SK-N-SH (cell line): ENCODE data around the gene SLC25A18. TPM values are rescaled to one million over a fixed set of nuclear protein-coding genes. Genes with fewer than 3 reads are reported as not detected.
A peak's percentile ranks its signal among the peaks of the same experiment; 100 is the strongest.

Experiments used
- CTCF ChIA-PET: fragments of 300-600, 350-600 bp; formaldehyde crosslinking; extraction: SDS; loops from one replicate; lab custom pipeline; 2021; lab: Yijun Ruan, JAX
- POLR2A ChIA-PET: fragments of 350-600 bp; sonication (Branson Sonifier 250); formaldehyde crosslinking; extraction: SDS; loops from one replicate; lab custom pipeline; 2020; ENCODE audit warnings: antibody characterized with exemption, inconsistent platforms; lab: Yijun Ruan, JAX
- DNase-seq: peaks from one replicate; pipeline ENCODE4 v3.0.0; 2012
- H2AFZ ChIP-seq: fragments of 200-600 bp; sonication (generic); 2 replicates; pipeline ENCODE4 v1.8.1; 2016; ENCODE audit warnings: antibody characterized with exemption, mild to moderate bottlenecking, low read depth
- H3F3A ChIP-seq: fragments of 200-600 bp; sonication (generic); replicated peaks from 2 replicates; pipeline ENCODE3; 2016; ENCODE audit warnings: antibody characterized with exemption, mild to moderate bottlenecking; ENCODE audit not compliant: insufficient read depth
- H3K27ac ChIP-seq, 2 experiments: fragments of 200-500 bp in 1 of 2; fragments of 200-600 bp in 1 of 2; sonication (Bioruptor generic) in 1 of 2; sonication (generic), shearing (Covaris generic) in 1 of 2; 2 replicates each; pipeline versions ENCODE4 v1.5.1 to v1.6.1; 2014 to 2016; ENCODE audit warnings: low read depth in 2 of 2, inconsistent platforms in 1 of 2, low read length in 1 of 2, mild to moderate bottlenecking in 1 of 2, mixed read lengths in 1 of 2
- H3K27me3 ChIP-seq: fragments of 200-600 bp; sonication (generic), shearing (Covaris generic); 2 replicates; pipeline ENCODE4 v1.6.1; 2016; ENCODE audit warnings: mixed run types; ENCODE audit not compliant: insufficient read depth
- H3K36me3 ChIP-seq, 2 experiments: fragments of 200-500 bp in 1 of 2; fragments of 200-600 bp in 1 of 2; sonication (Bioruptor generic) in 1 of 2; sonication (generic) in 1 of 2; replicated peaks in 1 of 2; 2 replicates each; pipeline versions ENCODE3 to v1.5.1; 2014 to 2016; ENCODE audit warnings: low read length in 1 of 2, mild to moderate bottlenecking in 1 of 2; ENCODE audit not compliant: insufficient read depth in 2 of 2, control insufficient read depth in 1 of 2
- H3K4me1 ChIP-seq, 2 experiments: fragments of 200-500 bp in 1 of 2; fragments of 200-600 bp in 1 of 2; sonication (Bioruptor generic) in 1 of 2; sonication (generic), shearing (Covaris generic) in 1 of 2; 2 replicates each; pipeline versions ENCODE4 v1.5.1 to v1.6.1; 2014 to 2016; ENCODE audit warnings: low read depth in 1 of 2, low read length in 1 of 2, mixed run types in 1 of 2; ENCODE audit not compliant: insufficient read depth in 2 of 2, control insufficient read depth in 1 of 2
- H3K4me2 ChIP-seq: fragments of 200-600 bp; sonication (generic), shearing (Covaris generic); 2 replicates; pipeline ENCODE4 v1.6.1; 2017; ENCODE audit warnings: mixed run types
- H3K4me3 ChIP-seq, 2 experiments: fragments of 200-500 bp in 1 of 2; fragments of 200-600 bp in 1 of 2; sonication (Bioruptor generic) in 1 of 2; sonication (generic), shearing (Covaris generic) in 1 of 2; 2 replicates each; pipeline versions ENCODE4 v1.5.1 to v1.8.1; 2014 to 2016; ENCODE audit warnings: low read depth in 2 of 2, inconsistent platforms in 1 of 2, low read length in 1 of 2, mild to moderate bottlenecking in 1 of 2, mixed read lengths in 1 of 2, moderate library complexity in 1 of 2
- H3K79me2 ChIP-seq: fragments of 200-600 bp; sonication (generic); 2 replicates; pipeline ENCODE4 v1.8.1; 2017; ENCODE audit warnings: mild to moderate bottlenecking; ENCODE audit not compliant: insufficient read depth
- H3K9ac ChIP-seq: fragments of 200-600 bp; sonication (generic); 2 replicates; pipeline ENCODE4 v1.6.1; 2017; ENCODE audit warnings: mixed run types
- H3K9me2 ChIP-seq: fragments of 200-600 bp; sonication (generic); 2 replicates; pipeline ENCODE4 v1.6.1; 2017; ENCODE audit warnings: mixed run types
- H3K9me3 ChIP-seq: fragments of 200-600 bp; sonication (generic); 2 replicates; pipeline ENCODE4 v1.6.1; 2017; ENCODE audit warnings: mixed run types, mild to moderate bottlenecking, moderate library complexity
- H4K20me1 ChIP-seq: fragments of 200-600 bp; sonication (generic); 2 replicates; pipeline ENCODE4 v1.6.1; 2017; ENCODE audit warnings: mild to moderate bottlenecking, mixed run types; ENCODE audit not compliant: insufficient read depth
- CHD2 ChIP-seq: fragments of 150-350 bp; IDR thresholded peaks from 2 replicates; pipeline ENCODE4 v1.6.1; 2018; ENCODE audit warnings: low read length; ENCODE audit not compliant: partially characterized antibody
- JUND ChIP-seq: IDR thresholded peaks from 2 replicates; pipeline ENCODE4 v1.4.0; 2012
- MXI1 ChIP-seq: IDR thresholded peaks from 2 replicates; pipeline ENCODE4 v1.6.1; 2012; ENCODE audit warnings: mild to moderate bottlenecking, low read depth, low read length, improper control_type of control experiment
- NFIC ChIP-seq: IDR thresholded peaks from 2 replicates; pipeline ENCODE4 v1.4.0; 2012; ENCODE audit warnings: borderline replicate concordance
- NRF1 ChIP-seq: IDR thresholded peaks from 2 replicates; pipeline ENCODE4 v1.6.1; 2012; ENCODE audit warnings: low read depth, mild to moderate bottlenecking, low read length
- RFX5 ChIP-seq: IDR thresholded peaks from 2 replicates; pipeline ENCODE4 v1.6.1; 2012; ENCODE audit warnings: mild to moderate bottlenecking, improper control_type of control experiment, low read length
- RXRA ChIP-seq: IDR thresholded peaks from 2 replicates; pipeline ENCODE4 v1.4.0; 2012; ENCODE audit warnings: low read depth, mild to moderate bottlenecking, borderline replicate concordance
- SIN3A ChIP-seq: IDR thresholded peaks from 2 replicates; pipeline ENCODE4 v1.6.1; 2012; ENCODE audit warnings: low read depth, mild to moderate bottlenecking, low read length, moderate library complexity, borderline replicate concordance
- SMC3 ChIP-seq: IDR thresholded peaks from 2 replicates; pipeline ENCODE4 v1.6.1; 2012; ENCODE audit warnings: low read depth, low read length, improper control_type of control experiment
- TEAD4 ChIP-seq: IDR thresholded peaks from 2 replicates; pipeline ENCODE4 v1.4.0; 2012; ENCODE audit warnings: mild to moderate bottlenecking, borderline replicate concordance; ENCODE audit not compliant: insufficient read depth
- WGBS: methylation state at CpG from one replicate; pipeline ENCODE4 v1.1.6; 2017; ENCODE audit warnings: low lambda C conversion rate; 5-methylcytosine and 5-hydroxymethylcytosine counted together
- polyA plus RNA-seq, 3 experiments: library from polyadenylated mRNA; depleted of rRNA; stranded (reverse); fragments of >200 nt; gene quantifications; 2 replicates each; pipeline ENCODE4 v1.2.3, GENCODE V29; 2012
- TF ChIP-seq, protein P1 (sequence below): IDR thresholded peaks from 2 replicates; pipeline ENCODE4 v1.4.0; 2012; ENCODE audit warnings: low read depth, borderline replicate concordance
- TF ChIP-seq, protein P2 (sequence below): IDR thresholded peaks from 2 replicates; pipeline ENCODE4 v1.4.0; 2012; ENCODE audit warnings: low read depth, borderline replicate concordance
- TF ChIP-seq, protein P3 (sequence below): IDR thresholded peaks from 2 replicates; pipeline ENCODE4 v1.6.1; 2012; ENCODE audit warnings: mild to moderate bottlenecking, low read depth, low read length, moderate library complexity

SLC25A18 gene
- polyA plus RNA-seq, 1 of the 3 experiments (the other 2 are of a cell fraction): 0.02 TPM

DNA sequence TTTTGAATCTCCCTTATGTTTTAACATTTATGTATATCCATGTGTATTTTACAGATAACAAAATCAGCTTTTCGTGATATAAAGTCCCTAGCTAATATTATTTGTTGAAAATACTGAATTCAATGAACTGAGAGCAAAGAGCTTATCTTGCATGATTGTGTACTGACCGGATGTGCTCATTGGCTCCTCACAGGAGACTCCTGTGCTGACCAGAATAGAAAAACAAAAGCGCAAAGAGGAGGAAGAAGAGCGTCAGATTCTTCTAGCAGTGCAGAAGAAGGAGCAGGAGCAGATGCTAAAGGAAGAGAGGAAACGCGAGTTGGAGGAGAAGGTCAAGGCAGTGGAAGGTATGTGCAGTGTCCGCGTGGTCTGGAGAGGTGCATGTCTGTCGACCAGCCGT, 39.4 kb upstream of the SLC25A18 start:
- Histone ChIP-seq H3K4me2 (no peak overlapping the region), H3K9me3 (no peaks in the 10 kb centered on the region), H3K36me3 (no peaks in the 10 kb centered on the region), H2AFZ (no peak overlapping the region), H3F3A (no peaks in the 10 kb centered on the region), H3K9me2 (no peaks in the 10 kb centered on the region), H3K27me3 (peaks cover 28% of the 10 kb centered on the region; the same call in 1 of the 2 replicates), H3K4me1 (peaks cover 0 to 2% of the 10 kb centered on the region in 2 experiments; a peak in 1 of 4 replicates), H3K4me3 (no peak overlapping the region), H3K9ac (no peak overlapping the region), H3K27ac (no peak overlapping the region), H3K79me2 (no peaks in the 10 kb centered on the region), H4K20me1 (no peaks in the 10 kb centered on the region)
- 32% methylated on average over 10 of the region's 10 CpGs for WGBS
- TF ChIP-seq JUND: no peak
- ChIA-PET CTCF (interaction anchor here (3.7 kb wide), 1 partner anchor 22 kb away, joined by 12 read pairs; no protein-coding TSS in a partner anchor), POLR2A (no interaction called here)
- no peak for DNase-seq

DNA sequence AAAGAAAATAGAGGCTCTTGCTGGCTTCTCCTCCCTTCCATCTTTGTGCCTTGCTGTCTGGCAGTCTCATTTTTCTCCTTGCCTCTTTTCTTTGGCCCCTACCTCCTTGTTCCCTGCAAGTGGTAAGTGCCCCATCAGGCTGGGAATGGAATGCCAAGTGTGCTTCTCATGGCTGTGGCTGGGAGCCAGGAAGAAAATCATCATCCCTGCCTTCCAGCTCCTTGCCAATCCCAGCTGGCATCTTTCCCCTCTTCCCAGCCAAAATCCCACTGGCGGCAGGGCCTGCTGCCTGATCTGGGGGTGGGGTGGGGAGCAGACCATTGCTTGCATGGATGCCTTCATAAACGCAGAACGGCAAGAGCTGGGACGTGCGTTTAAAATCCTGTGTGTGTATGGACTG, 27.0 kb upstream of the SLC25A18 start:
- Histone ChIP-seq H3K36me3 (no peaks in the 10 kb centered on the region), H3K79me2 (no peaks in the 10 kb centered on the region), H4K20me1 (no peaks in the 10 kb centered on the region), H3K4me1 (no peaks in the 10 kb centered on the region), H3K9ac (no peak overlapping the region), H3K9me3 (no peaks in the 10 kb centered on the region), H3K9me2 (no peaks in the 10 kb centered on the region), H2AFZ (0 out of 2 replicates have a peak overlapping the region, but pooled peaks have one; percentile 41), H3K4me2 (no peak overlapping the region; the same call in 1 of the 2 replicates), H3K4me3 (no peak overlapping the region), H3K27ac (no peak overlapping the region), H3K27me3 (peaks cover 6% of the 10 kb centered on the region; the same call in 1 of the 2 replicates), H3F3A (no peaks in the 10 kb centered on the region)
- ChIA-PET CTCF (interaction anchor here (1.8 to 2.3 kb wide), 2 partner anchors 18 to 365 kb away, joined by 6 to 9 read pairs; no protein-coding TSS in a partner anchor), POLR2A (no interaction called here)
- no peak for DNase-seq
- WGBS: 13% methylated on average over 5 of the region's 5 CpGs
- peak; percentile 44; the same call in 1 of the 2 replicates for TF ChIP-seq NFIC
- TF ChIP-seq, protein P1, sequence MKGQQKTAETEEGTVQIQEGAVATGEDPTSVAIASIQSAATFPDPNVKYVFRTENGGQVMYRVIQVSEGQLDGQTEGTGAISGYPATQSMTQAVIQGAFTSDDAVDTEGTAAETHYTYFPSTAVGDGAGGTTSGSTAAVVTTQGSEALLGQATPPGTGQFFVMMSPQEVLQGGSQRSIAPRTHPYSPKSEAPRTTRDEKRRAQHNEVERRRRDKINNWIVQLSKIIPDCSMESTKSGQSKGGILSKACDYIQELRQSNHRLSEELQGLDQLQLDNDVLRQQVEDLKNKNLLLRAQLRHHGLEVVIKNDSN: no peak
- no peak for TF ChIP-seq SMC3

DNA sequence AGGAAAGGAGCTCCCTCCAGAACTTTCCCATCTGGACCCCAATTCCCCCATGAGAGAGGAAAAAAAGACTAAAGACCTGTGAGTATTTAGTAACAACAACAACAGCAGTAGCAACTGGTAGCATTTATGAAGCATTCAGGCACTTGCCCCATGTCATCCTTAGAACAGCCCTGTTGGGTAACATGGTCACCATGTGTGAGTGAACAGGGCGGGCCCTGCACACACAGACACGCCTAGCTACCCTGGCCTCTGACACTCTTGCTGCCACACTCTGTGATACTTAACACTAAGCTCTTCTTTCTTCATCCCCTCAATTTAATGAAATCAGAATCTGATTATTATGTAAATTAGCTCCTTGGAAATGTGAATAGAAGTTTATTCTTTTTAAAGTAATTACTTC, 26.1 kb upstream of the SLC25A18 start:
- no peak overlapping the region for H3K27ac ChIP-seq
- no peaks in the 10 kb centered on the region for H4K20me1 ChIP-seq
- H3K79me2 ChIP-seq: no peaks in the 10 kb centered on the region
- H3K9me2 ChIP-seq: no peaks in the 10 kb centered on the region
- H3K4me3 ChIP-seq: no peak overlapping the region
- no peaks in the 10 kb centered on the region for H3K36me3 ChIP-seq
- H3K9ac ChIP-seq: no peak overlapping the region
- 100% methylated on average over 2 of the region's 2 CpGs for WGBS
- POLR2A ChIA-PET: no interaction called here
- no peaks in the 10 kb centered on the region for H3F3A ChIP-seq
- DNase-seq: no peak
- CTCF ChIA-PET: interaction anchor here (0.6 to 2.3 kb wide), 5 partner anchors 17 to 366 kb away, joined by 3 to 9 read pairs (median 6); no protein-coding TSS in a partner anchor
- H3K9me3 ChIP-seq: no peaks in the 10 kb centered on the region
- H2AFZ ChIP-seq: no peak overlapping the region
- H3K4me2 ChIP-seq: no peak overlapping the region
- H3K4me1 ChIP-seq: no peaks in the 10 kb centered on the region
- no peak for TF ChIP-seq SIN3A
- TF ChIP-seq JUND: no peak
- no peak for TF ChIP-seq RXRA
- TF ChIP-seq, protein P2, sequence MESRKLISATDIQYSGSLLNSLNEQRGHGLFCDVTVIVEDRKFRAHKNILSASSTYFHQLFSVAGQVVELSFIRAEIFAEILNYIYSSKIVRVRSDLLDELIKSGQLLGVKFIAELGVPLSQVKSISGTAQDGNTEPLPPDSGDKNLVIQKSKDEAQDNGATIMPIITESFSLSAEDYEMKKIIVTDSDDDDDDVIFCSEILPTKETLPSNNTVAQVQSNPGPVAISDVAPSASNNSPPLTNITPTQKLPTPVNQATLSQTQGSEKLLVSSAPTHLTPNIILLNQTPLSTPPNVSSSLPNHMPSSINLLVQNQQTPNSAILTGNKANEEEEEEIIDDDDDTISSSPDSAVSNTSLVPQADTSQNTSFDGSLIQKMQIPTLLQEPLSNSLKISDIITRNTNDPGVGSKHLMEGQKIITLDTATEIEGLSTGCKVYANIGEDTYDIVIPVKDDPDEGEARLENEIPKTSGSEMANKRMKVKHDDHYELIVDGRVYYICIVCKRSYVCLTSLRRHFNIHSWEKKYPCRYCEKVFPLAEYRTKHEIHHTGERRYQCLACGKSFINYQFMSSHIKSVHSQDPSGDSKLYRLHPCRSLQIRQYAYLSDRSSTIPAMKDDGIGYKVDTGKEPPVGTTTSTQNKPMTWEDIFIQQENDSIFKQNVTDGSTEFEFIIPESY: no peak
- no peak for TF ChIP-seq MXI1
- no peak for TF ChIP-seq TEAD4
- TF ChIP-seq CHD2: no peak
- TF ChIP-seq RFX5: no peak
- TF ChIP-seq NRF1: no peak
- TF ChIP-seq, protein P3, sequence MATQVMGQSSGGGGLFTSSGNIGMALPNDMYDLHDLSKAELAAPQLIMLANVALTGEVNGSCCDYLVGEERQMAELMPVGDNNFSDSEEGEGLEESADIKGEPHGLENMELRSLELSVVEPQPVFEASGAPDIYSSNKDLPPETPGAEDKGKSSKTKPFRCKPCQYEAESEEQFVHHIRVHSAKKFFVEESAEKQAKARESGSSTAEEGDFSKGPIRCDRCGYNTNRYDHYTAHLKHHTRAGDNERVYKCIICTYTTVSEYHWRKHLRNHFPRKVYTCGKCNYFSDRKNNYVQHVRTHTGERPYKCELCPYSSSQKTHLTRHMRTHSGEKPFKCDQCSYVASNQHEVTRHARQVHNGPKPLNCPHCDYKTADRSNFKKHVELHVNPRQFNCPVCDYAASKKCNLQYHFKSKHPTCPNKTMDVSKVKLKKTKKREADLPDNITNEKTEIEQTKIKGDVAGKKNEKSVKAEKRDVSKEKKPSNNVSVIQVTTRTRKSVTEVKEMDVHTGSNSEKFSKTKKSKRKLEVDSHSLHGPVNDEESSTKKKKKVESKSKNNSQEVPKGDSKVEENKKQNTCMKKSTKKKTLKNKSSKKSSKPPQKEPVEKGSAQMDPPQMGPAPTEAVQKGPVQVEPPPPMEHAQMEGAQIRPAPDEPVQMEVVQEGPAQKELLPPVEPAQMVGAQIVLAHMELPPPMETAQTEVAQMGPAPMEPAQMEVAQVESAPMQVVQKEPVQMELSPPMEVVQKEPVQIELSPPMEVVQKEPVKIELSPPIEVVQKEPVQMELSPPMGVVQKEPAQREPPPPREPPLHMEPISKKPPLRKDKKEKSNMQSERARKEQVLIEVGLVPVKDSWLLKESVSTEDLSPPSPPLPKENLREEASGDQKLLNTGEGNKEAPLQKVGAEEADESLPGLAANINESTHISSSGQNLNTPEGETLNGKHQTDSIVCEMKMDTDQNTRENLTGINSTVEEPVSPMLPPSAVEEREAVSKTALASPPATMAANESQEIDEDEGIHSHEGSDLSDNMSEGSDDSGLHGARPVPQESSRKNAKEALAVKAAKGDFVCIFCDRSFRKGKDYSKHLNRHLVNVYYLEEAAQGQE: no peak
- no peak for TF ChIP-seq SMC3
- TF ChIP-seq, all 33 proteins: peak for 0
- peaks cover 5% of the 10 kb centered on the region; the same call in 1 of the 2 replicates for H3K27me3 ChIP-seq
